Hepatocyte (in vitro differentiated cells): Measurements from ENCODE around the gene TCEAL1.

ENCODE experiments used
- CTCF ChIP-seq: fragments of 200-600 bp; sonication (generic); IDR thresholded peaks from 2 replicates; pipeline ENCODE4 v1.5.1; 2016; ENCODE audit warnings: antibody characterized with exemption, mild to moderate bottlenecking; ENCODE audit not compliant: poor library complexity
- EZH2 ChIP-seq: fragments of 200-600 bp; sonication (generic); IDR thresholded peaks from 2 replicates; pipeline ENCODE4 v1.6.1; 2016; ENCODE audit warnings: antibody characterized with exemption, mild to moderate bottlenecking, borderline replicate concordance

GRCh38 chrX:103610282-103610681 is 18.5 kb upstream of the TCEAL1 start:
- TF ChIP-seq CTCF = no peak
- no peak for TF ChIP-seq EZH2
